ENCODE measurements around the gene SUFU.

- TF ChIP-seq CTCF (IDR thresholded peaks at IDR 0.05; ENCODE audit: low read depth, low read length), result no peak
- no peak for TF ChIP-seq EZH2phosphoT487 (IDR thresholded peaks at IDR 0.05; ENCODE audit: low read depth)
Observed at GRCh38 chr10:102641880-102642735, 138.3 kb downstream of the SUFU start.
